T-helper 1 cell treated with Interleukin-12 subunit alpha and Interleukin-12 subunit beta and Interleukin-4 antibody, amounts not matched to agents 30 μg/mL and 1 μg/mL, for 36 hours (primary cell): ENCODE data around the gene TMEM184A.
"Not testable (repeated sequence)": the region's sequence is repeated elsewhere in the genome, so short reads cannot be mapped to it uniquely, and the experiment has no call there.

Source experiments
- H3K27ac Mint-ChIP-seq: one replicate; pipeline ENCODE4 v1.8.0; 2021; ENCODE audit warnings: mild to moderate bottlenecking, mixed read lengths
- H3K27me3 Mint-ChIP-seq: one replicate; pipeline ENCODE4 v1.8.0; 2021; ENCODE audit warnings: low read depth, mixed read lengths
- H3K36me3 Mint-ChIP-seq: one replicate; pipeline ENCODE4 v1.8.0; 2021; ENCODE audit warnings: low read depth, mixed read lengths
- H3K4me1 Mint-ChIP-seq: one replicate; pipeline ENCODE4 v1.8.0; 2021; ENCODE audit warnings: low read depth, mixed read lengths
- H3K4me3 Mint-ChIP-seq: one replicate; pipeline ENCODE4 v1.8.0; 2021; ENCODE audit warnings: mild to moderate bottlenecking, moderate library complexity, mixed read lengths
- H3K9me3 Mint-ChIP-seq: one replicate; pipeline ENCODE4 v1.8.0; 2021; ENCODE audit warnings: mixed read lengths

The TMEM184A gene

DNA sequence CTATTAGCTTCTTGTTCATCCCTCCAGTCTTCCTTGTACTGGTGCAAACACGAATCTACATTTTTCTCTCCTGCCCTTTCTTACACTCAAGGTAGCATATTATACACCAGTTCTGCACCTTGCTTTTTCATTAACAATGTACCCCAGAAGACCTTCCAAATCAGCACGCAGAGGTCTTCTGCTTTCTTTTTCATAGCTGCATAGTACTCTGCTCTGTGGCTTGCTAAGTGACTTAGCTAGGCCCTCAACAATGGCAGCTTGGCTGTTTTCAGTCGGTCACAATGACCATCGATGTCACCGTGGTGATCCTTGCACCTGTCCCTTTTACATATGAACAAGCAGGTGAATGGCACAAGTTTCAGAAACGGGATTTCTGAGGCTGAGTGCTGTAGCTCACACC, 30.6 kb downstream of the TMEM184A start:
- Mint-ChIP-seq H3K4me1 (peaks cover 2% of the 10 kb centered on the region), H3K27me3 (peaks cover 15% of the 10 kb centered on the region), H3K36me3 (no peaks in the 10 kb centered on the region), H3K4me3 (no peak overlapping the region), H3K27ac (no peak overlapping the region), H3K9me3 (no peaks in the 10 kb centered on the region)

DNA sequence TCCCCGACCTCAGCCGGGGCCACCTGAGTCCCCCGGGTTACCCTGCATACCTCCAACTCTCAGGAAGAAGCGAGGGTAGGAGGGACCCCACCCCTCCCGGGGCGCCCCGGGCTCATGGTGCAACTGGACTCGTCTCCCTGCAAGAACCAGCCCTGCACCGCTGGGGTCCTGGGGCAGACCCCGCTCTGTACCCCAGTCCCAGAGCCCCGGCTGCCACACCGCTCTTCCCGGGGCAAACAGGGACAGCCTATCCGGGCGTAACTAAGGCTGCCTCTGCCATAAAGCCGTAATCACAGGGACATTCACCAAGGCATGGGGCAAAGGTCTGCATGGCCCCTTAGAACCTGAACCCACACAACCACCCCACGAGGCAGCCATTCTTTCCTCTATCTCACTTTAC, 32.2 kb downstream of the TMEM184A start:
- no peaks in the 10 kb centered on the region for H3K36me3 Mint-ChIP-seq
- no peak overlapping the region for H3K4me3 Mint-ChIP-seq
- no peaks in the 10 kb centered on the region for H3K4me1 Mint-ChIP-seq
- H3K27me3 Mint-ChIP-seq: peaks cover 15% of the 10 kb centered on the region
- no peak overlapping the region for H3K27ac Mint-ChIP-seq
- peaks cover 11% of the 10 kb centered on the region for H3K9me3 Mint-ChIP-seq

GRCh38 chr7:1523208-1523607, 32.8 kb downstream of the TMEM184A start:
- Mint-ChIP-seq H3K27ac (no peak overlapping the region), H3K4me3 (no peak overlapping the region)

GRCh38 chr7:1521456-1521855, 34.5 kb downstream of the TMEM184A start:
- no peak overlapping the region for H3K4me3 Mint-ChIP-seq
- no peaks in the 10 kb centered on the region for H3K36me3 Mint-ChIP-seq
- no peaks in the 10 kb centered on the region for H3K4me1 Mint-ChIP-seq
- no peak overlapping the region for H3K27ac Mint-ChIP-seq
- peaks cover 9% of the 10 kb centered on the region for H3K27me3 Mint-ChIP-seq
- H3K9me3 Mint-ChIP-seq: peaks cover 11% of the 10 kb centered on the region

More at GRCh38 chr7:1523208-1523607, 32.8 kb downstream of the TMEM184A start:
- H3K36me3 Mint-ChIP-seq: no peaks in the 10 kb centered on the region
- peaks cover 11% of the 10 kb centered on the region for H3K9me3 Mint-ChIP-seq
- peaks cover 15% of the 10 kb centered on the region for H3K27me3 Mint-ChIP-seq
- no peaks in the 10 kb centered on the region for H3K4me1 Mint-ChIP-seq

GRCh38 chr7:1520539-1521234, 35.3 kb downstream of the TMEM184A start:
- Mint-ChIP-seq H3K27me3 (peaks cover 6% of the 10 kb centered on the region), H3K27ac (no peak overlapping the region), H3K36me3 (no peaks in the 10 kb centered on the region), H3K9me3 (peaks cover 11% of the 10 kb centered on the region), H3K4me3 (no peak overlapping the region), H3K4me1 (no peaks in the 10 kb centered on the region)

DNA sequence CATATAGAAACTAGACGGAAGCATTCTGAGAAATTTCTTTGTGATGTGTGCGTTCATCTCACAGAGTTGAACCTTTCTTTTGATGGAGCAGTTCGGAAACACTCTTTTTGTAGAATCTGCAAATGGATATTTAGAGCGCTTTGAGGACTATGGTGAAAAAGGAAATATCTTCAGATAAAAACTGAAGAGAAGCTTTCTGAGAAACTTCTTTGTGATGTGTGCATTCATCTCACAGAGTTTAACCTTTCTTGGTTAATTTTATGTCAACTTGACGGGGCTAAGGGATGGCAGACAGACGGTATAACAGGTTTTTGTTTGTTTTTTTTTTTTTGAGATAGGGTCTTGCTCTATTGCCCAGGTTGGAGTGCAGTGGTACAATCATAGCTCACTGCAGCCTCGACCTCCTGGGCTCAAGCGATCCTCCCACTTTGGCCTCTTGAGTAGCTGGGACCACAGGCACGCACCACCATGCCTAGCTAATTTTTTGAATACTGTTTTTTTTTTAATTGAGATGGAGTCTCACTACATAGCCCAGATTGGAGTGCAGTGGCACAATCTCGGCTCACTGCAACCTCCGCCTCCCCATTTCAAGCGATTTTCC, 36.6 kb downstream of the TMEM184A start:
- not testable (repeated sequence) for H3K27ac Mint-ChIP-seq, H3K4me1 Mint-ChIP-seq, H3K36me3 Mint-ChIP-seq, H3K27me3 Mint-ChIP-seq, H3K4me3 Mint-ChIP-seq
- peaks cover 11% of the 10 kb centered on the region for H3K9me3 Mint-ChIP-seq

DNA sequence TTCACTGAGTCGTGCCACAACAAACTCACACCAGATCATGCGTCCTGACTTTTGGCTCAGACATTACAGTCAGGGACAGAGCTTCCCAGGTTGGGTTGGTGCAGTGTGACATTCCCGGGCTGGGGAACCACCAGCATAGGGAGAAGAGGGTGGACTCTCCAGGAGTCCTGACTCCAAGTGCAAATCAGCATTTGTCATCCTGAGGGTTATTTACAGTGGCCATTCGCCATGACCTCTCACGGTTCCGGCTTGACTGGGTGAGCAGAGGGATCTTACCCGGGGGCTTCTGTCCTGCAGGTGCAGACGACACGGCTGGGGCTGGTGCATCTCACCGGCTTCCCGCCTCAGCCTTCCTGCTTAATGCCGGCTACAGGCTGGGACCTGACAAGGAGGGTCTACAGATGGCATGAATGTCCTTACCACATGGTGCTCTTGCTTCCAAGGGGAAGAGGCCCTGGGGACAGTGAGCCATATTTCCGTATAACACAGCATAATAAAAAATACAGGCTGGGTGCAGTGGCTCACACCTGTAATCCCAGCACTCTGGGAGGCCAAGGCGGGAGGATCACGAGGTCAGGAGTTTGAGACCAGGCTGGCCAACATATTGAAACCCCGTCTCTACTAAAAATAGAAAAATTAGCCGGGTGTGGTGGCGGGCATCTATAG, 39.3 kb downstream of the TMEM184A start:
- no peaks in the 10 kb centered on the region for H3K27me3 Mint-ChIP-seq
- H3K9me3 Mint-ChIP-seq: peaks cover 11% of the 10 kb centered on the region

GRCh38 chr7:1515509-1515967, 40.5 kb downstream of the TMEM184A start:
- Mint-ChIP-seq H3K27ac (peak overlapping the region; percentile 50), H3K9me3 (peaks cover 11% of the 10 kb centered on the region)
- H3K36me3 Mint-ChIP-seq, H3K27me3 Mint-ChIP-seq, H3K4me3 Mint-ChIP-seq, H3K4me1 Mint-ChIP-seq: not testable (repeated sequence)

More for the DNA sequence above, 39.3 kb downstream of the TMEM184A start:
- Mint-ChIP-seq H3K4me1 (peaks cover 3% of the 10 kb centered on the region), H3K36me3 (no peaks in the 10 kb centered on the region), H3K4me3 (no peak overlapping the region), H3K27ac (no peak overlapping the region)

DNA sequence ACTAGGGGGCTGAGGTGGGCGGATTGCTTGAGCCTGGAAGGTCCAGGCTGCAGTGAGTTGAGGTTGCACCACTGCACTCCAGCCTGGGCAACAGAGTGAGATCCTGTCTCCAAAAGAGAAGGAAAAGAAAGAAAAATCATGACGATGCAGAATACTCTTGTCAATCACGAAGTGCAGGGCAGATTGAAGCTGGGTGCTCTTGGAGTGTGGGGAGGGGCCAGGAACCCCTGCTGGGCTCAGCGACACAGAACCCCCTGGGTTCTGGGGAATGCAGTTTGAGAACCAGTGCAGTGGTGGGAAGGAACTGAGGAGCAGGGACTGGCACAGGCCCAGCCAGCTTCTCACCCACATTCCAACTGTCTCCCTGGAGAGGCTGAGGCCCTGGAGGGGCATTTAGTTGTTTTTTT, 41.0 kb downstream of the TMEM184A start:
- Mint-ChIP-seq H3K4me1 (peaks cover 3% of the 10 kb centered on the region), H3K4me3 (no peak overlapping the region), H3K36me3 (no peaks in the 10 kb centered on the region), H3K9me3 (peaks cover 11% of the 10 kb centered on the region), H3K27me3 (no peaks in the 10 kb centered on the region), H3K27ac (no peak overlapping the region)

DNA sequence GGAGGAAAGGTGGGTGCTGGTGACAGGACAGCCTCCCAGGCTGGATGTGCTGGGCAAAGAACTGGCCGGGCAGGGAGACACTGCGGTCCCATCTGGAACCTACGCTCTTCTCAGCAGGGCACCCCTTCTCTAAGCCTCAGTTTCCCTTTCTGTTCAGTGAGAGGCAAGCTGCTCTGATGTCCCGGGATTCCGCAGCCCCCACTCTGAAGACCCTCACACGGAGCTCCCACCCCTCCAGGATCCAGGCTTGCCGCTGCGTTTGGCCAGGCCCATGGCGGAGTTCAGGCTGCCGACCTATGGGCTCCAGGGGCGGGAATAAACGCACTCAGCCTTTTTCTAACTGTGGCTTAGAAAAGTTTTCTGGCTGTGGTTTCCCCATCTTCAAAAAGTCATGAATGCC, 41.6 kb downstream of the TMEM184A start:
- H3K36me3 Mint-ChIP-seq: no peaks in the 10 kb centered on the region
- no peak overlapping the region for H3K27ac Mint-ChIP-seq
- peaks cover 5% of the 10 kb centered on the region for H3K9me3 Mint-ChIP-seq
- no peak overlapping the region for H3K4me3 Mint-ChIP-seq
- no peaks in the 10 kb centered on the region for H3K27me3 Mint-ChIP-seq
- H3K4me1 Mint-ChIP-seq: peaks cover 3% of the 10 kb centered on the region

- Mint-ChIP-seq H3K27ac (no peak overlapping the region), H3K4me1 (peaks cover 3% of the 10 kb centered on the region), H3K27me3 (no peaks in the 10 kb centered on the region), H3K36me3 (no peaks in the 10 kb centered on the region), H3K9me3 (no peaks in the 10 kb centered on the region), H3K4me3 (no peak overlapping the region)
These were observed 42.3 kb downstream of the TMEM184A start for GRCh38 chr7:1513657-1514095.

GRCh38 chr7:1512781-1513656, 43.0 kb downstream of the TMEM184A start:
- Mint-ChIP-seq H3K27ac (peak overlapping the region; percentile 49), H3K36me3 (no peaks in the 10 kb centered on the region)

GRCh38 chr7:1511444-1512422, 44.3 kb downstream of the TMEM184A start:
- Mint-ChIP-seq H3K27ac (no peak overlapping the region), H3K27me3 (no peaks in the 10 kb centered on the region), H3K36me3 (no peaks in the 10 kb centered on the region), H3K4me1 (peaks cover 9% of the 10 kb centered on the region), H3K9me3 (no peaks in the 10 kb centered on the region), H3K4me3 (no peak overlapping the region)

More at GRCh38 chr7:1512781-1513656, 43.0 kb downstream of the TMEM184A start:
- no peak overlapping the region for H3K4me3 Mint-ChIP-seq
- H3K9me3 Mint-ChIP-seq: no peaks in the 10 kb centered on the region
- peaks cover 6% of the 10 kb centered on the region for H3K4me1 Mint-ChIP-seq
- H3K27me3 Mint-ChIP-seq: no peaks in the 10 kb centered on the region
